ENCODE results near the gene TENT4B.

Gene TENT4B

GRCh38 chr16:50248845-50249244 is 95.7 kb downstream of the TENT4B start:
- no peaks in the 10 kb centered on the region for H3K9me3 ChIP-seq (ENCODE audit: insufficient read depth, low read depth, low read length)
- H3K4me3 ChIP-seq (ENCODE audit: low read length) = no peak overlapping the region
- H3K9ac ChIP-seq (ENCODE audit: low read depth, low read length) = no peak overlapping the region
- WGBS = 84% methylated on average over 8 of the region's 8 CpGs
- H3K27me3 ChIP-seq (ENCODE audit: insufficient read depth, low read length) = peaks cover 25% of the 10 kb centered on the region
- H3K4me1 ChIP-seq (ENCODE audit: insufficient read depth, low read length) = peaks cover 16% of the 10 kb centered on the region
- no peaks in the 10 kb centered on the region for H3K36me3 ChIP-seq (ENCODE audit: insufficient read depth, low read length)
- no peak overlapping the region for H3K27ac ChIP-seq (ENCODE audit: low read depth, low read length)

DNA sequence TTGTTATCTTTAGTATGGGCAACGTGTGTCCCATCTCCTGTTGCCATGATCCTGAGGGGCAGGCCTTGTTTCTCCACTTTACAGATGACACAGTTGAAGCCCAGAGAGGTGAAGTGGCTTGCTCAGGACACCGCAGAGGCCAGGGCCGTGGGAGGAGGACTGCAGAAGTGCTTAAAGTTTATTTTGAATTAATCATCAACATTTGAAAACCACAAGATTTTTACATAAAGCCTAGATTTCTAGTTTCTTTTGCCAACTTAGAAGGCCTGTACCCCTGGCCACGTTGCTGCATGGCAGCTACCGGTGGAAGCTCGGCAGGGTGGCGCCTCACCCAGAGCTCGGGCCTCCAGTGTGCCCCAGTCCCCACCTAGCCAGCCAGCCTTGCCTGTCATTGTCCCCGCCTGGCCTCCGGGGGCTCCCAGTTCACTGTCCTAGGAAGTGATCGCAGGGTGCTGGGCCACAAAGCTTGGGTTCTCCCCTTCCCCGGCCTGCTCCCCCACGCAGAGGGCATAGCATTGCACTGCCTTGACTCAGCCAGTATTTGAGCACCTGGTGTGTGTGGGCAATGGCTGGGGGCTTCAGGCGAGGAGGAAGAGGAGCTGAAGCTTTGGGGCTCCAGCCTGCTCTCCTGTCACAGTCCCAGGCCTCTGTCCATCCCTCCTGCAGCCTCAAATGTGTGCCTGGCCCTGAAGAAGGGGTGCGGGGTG is 98.4 kb downstream of the TENT4B start:
- H3K36me3 ChIP-seq (ENCODE audit: insufficient read depth, low read length) = no peaks in the 10 kb centered on the region
- no peak overlapping the region for H3K4me3 ChIP-seq (ENCODE audit: low read length)
- WGBS = 88% methylated on average over 15 of the region's 15 CpGs
- H3K27ac ChIP-seq (ENCODE audit: low read depth, low read length) = no peak overlapping the region
- peaks cover 6% of the 10 kb centered on the region for H3K27me3 ChIP-seq (ENCODE audit: insufficient read depth, low read length)
- no peak overlapping the region for H3K9ac ChIP-seq (ENCODE audit: low read depth, low read length)
- H3K9me3 ChIP-seq (ENCODE audit: insufficient read depth, low read depth, low read length) = no peaks in the 10 kb centered on the region
- peaks cover 10% of the 10 kb centered on the region; the same call in 1 of the 2 replicates for H3K4me1 ChIP-seq (ENCODE audit: insufficient read depth, low read length)

GRCh38 chr16:50252082-50252611 is 99.0 kb downstream of the TENT4B start:
- Histone ChIP-seq H3K4me3 (ENCODE audit: low read length) (no peak overlapping the region), H3K9ac (ENCODE audit: low read depth, low read length) (no peak overlapping the region), H3K9me3 (ENCODE audit: insufficient read depth, low read depth, low read length) (no peaks in the 10 kb centered on the region), H3K27me3 (ENCODE audit: insufficient read depth, low read length) (no peaks in the 10 kb centered on the region), H3K4me1 (ENCODE audit: insufficient read depth, low read length) (peaks cover 10% of the 10 kb centered on the region; the same call in 1 of the 2 replicates), H3K36me3 (ENCODE audit: insufficient read depth, low read length) (no peaks in the 10 kb centered on the region), H3K27ac (ENCODE audit: low read depth, low read length) (no peak overlapping the region)
- WGBS = 89% methylated on average over 9 of the region's 9 CpGs

DNA sequence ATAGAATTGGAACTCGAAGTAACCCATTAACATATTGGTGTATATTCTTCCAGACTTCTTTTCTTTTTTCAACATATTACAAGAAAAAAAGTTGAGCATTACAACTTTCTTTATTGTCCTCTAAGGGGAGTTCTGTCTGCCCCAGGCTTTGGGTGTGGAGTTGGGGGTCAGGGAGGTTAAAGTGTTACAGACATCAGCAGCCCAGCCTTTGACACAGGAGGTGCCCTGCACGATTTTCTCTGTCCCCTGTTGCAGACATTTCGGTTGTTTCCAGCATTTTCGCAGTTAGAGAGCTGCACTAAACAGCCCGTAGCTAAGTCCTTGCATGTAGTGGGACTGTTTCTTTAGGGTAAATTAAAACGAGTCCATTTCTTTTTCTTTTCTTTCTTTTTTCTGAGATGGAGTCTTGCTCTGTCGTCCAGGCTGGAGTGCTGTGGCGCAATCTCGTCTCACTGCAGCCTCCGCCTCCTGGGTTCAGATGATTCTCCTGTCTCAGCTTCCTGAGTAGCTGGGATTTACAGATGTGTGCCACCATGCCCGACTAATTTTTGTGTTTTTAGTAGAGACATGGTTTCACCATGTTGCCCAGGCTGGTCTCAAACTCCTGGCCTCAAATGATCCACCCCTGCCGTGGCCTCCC is 99.9 kb downstream of the TENT4B start:
- no peak overlapping the region for H3K27ac ChIP-seq (ENCODE audit: low read depth, low read length)
- no peaks in the 10 kb centered on the region for H3K9me3 ChIP-seq (ENCODE audit: insufficient read depth, low read depth, low read length)
- no peaks in the 10 kb centered on the region for H3K27me3 ChIP-seq (ENCODE audit: insufficient read depth, low read length)
- H3K4me3 ChIP-seq (ENCODE audit: low read length) = no peak overlapping the region
- H3K9ac ChIP-seq (ENCODE audit: low read depth, low read length) = no peak overlapping the region
- peaks cover 10% of the 10 kb centered on the region; the same call in 1 of the 2 replicates for H3K4me1 ChIP-seq (ENCODE audit: insufficient read depth, low read length)
- WGBS = 92% methylated on average over 11 of the region's 12 CpGs
- H3K36me3 ChIP-seq (ENCODE audit: insufficient read depth, low read length) = no peaks in the 10 kb centered on the region

GRCh38 chr16:50253514-50253910 is 100.4 kb downstream of the TENT4B start:
- Histone ChIP-seq H3K4me1 (ENCODE audit: insufficient read depth, low read length) (0 out of 2 replicates have a peak, but pooled peaks cover 7% of the 10 kb centered on the region), H3K9ac (ENCODE audit: low read depth, low read length) (no peak overlapping the region), H3K4me3 (ENCODE audit: low read length) (no peak overlapping the region), H3K27me3 (ENCODE audit: insufficient read depth, low read length) (no peaks in the 10 kb centered on the region), H3K36me3 (ENCODE audit: insufficient read depth, low read length) (no peaks in the 10 kb centered on the region), H3K27ac (ENCODE audit: low read depth, low read length) (no peak overlapping the region), H3K9me3 (ENCODE audit: insufficient read depth, low read depth, low read length) (no peaks in the 10 kb centered on the region)
- 85% methylated on average over 8 of the region's 8 CpGs for WGBS

GRCh38 chr16:50254072-50254471 is 101.0 kb downstream of the TENT4B start:
- Histone ChIP-seq H3K4me3 (ENCODE audit: low read length) (no peak overlapping the region), H3K9ac (ENCODE audit: low read depth, low read length) (no peak overlapping the region), H3K9me3 (ENCODE audit: insufficient read depth, low read depth, low read length) (no peaks in the 10 kb centered on the region), H3K4me1 (ENCODE audit: insufficient read depth, low read length) (0 out of 2 replicates have a peak, but pooled peaks cover 7% of the 10 kb centered on the region), H3K27ac (ENCODE audit: low read depth, low read length) (no peak overlapping the region), H3K36me3 (ENCODE audit: insufficient read depth, low read length) (no peaks in the 10 kb centered on the region), H3K27me3 (ENCODE audit: insufficient read depth, low read length) (no peaks in the 10 kb centered on the region)
- WGBS = 89% methylated on average over 7 of the region's 7 CpGs

DNA sequence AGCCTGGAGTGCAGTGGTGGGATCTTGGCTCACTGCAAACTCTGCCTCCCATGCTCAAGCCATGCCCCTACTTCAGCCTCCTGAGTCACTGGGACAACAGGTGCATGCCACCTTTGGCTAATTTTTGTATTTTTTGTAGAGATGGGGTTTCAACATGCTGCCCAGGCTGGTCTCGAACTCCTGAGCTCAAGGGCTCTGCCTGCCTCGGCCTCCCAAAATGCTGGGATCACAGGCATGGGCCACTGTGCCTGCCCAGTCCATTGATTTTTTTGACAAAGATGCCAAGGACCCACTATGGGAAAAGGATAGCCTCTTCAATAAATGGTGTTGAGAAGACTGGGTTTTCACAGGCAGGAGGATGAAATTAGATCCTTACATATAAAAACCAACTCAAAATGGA is 102.4 kb downstream of the TENT4B start:
- H3K27ac ChIP-seq (ENCODE audit: low read depth, low read length) = no peak overlapping the region
- no peak overlapping the region for H3K4me3 ChIP-seq (ENCODE audit: low read length)
- H3K9ac ChIP-seq (ENCODE audit: low read depth, low read length) = no peak overlapping the region
- H3K36me3 ChIP-seq (ENCODE audit: insufficient read depth, low read length) = no peaks in the 10 kb centered on the region
- H3K4me1 ChIP-seq (ENCODE audit: insufficient read depth, low read length) = peaks cover 4% of the 10 kb centered on the region; the same call in 1 of the 2 replicates
- H3K9me3 ChIP-seq (ENCODE audit: insufficient read depth, low read depth, low read length) = no peaks in the 10 kb centered on the region
- WGBS = 93% methylated on average over 2 of the region's 2 CpGs
- H3K27me3 ChIP-seq (ENCODE audit: insufficient read depth, low read length) = no peaks in the 10 kb centered on the region

DNA sequence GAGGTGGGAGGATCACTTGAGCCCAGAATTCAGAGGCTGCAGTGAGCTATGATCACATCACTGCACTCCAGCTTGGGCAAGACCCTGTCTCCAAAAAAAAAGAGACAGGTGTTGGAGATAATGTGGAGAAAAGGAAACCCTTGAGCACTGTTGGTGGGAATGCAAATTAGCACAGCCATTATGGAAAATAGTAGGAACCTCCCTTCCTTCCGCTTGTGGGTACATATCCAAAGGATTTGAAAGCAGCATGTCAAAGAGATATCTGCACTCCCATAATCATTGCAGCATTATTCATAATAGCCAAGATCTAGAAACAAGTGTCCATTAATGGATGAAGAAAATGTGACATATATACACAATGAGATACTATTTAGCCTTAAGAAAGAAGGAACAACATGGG is 103.5 kb downstream of the TENT4B start:
- WGBS = 86% methylated on average over 1 of the region's 1 CpG
- H3K9me3 ChIP-seq (ENCODE audit: insufficient read depth, low read depth, low read length) = no peaks in the 10 kb centered on the region
- no peaks in the 10 kb centered on the region for H3K36me3 ChIP-seq (ENCODE audit: insufficient read depth, low read length)
- no peak overlapping the region for H3K4me3 ChIP-seq (ENCODE audit: low read length)
- no peak overlapping the region for H3K9ac ChIP-seq (ENCODE audit: low read depth, low read length)
- H3K4me1 ChIP-seq (ENCODE audit: insufficient read depth, low read length) = peaks cover 4% of the 10 kb centered on the region; the same call in 1 of the 2 replicates
- H3K27ac ChIP-seq (ENCODE audit: low read depth, low read length) = no peak overlapping the region
- no peaks in the 10 kb centered on the region for H3K27me3 ChIP-seq (ENCODE audit: insufficient read depth, low read length)

GRCh38 chr16:50257876-50258275 is 104.8 kb downstream of the TENT4B start:
- H3K4me3 ChIP-seq (ENCODE audit: low read length) = no peak overlapping the region
- H3K9me3 ChIP-seq (ENCODE audit: insufficient read depth, low read depth, low read length) = no peaks in the 10 kb centered on the region
- peaks cover 4% of the 10 kb centered on the region; the same call in 1 of the 2 replicates for H3K4me1 ChIP-seq (ENCODE audit: insufficient read depth, low read length)
- H3K9ac ChIP-seq (ENCODE audit: low read depth, low read length) = no peak overlapping the region
- H3K36me3 ChIP-seq (ENCODE audit: insufficient read depth, low read length) = no peaks in the 10 kb centered on the region
- no peaks in the 10 kb centered on the region for H3K27me3 ChIP-seq (ENCODE audit: insufficient read depth, low read length)
- 93% methylated on average over 9 of the region's 9 CpGs for WGBS
- H3K27ac ChIP-seq (ENCODE audit: low read depth, low read length) = no peak overlapping the region

DNA sequence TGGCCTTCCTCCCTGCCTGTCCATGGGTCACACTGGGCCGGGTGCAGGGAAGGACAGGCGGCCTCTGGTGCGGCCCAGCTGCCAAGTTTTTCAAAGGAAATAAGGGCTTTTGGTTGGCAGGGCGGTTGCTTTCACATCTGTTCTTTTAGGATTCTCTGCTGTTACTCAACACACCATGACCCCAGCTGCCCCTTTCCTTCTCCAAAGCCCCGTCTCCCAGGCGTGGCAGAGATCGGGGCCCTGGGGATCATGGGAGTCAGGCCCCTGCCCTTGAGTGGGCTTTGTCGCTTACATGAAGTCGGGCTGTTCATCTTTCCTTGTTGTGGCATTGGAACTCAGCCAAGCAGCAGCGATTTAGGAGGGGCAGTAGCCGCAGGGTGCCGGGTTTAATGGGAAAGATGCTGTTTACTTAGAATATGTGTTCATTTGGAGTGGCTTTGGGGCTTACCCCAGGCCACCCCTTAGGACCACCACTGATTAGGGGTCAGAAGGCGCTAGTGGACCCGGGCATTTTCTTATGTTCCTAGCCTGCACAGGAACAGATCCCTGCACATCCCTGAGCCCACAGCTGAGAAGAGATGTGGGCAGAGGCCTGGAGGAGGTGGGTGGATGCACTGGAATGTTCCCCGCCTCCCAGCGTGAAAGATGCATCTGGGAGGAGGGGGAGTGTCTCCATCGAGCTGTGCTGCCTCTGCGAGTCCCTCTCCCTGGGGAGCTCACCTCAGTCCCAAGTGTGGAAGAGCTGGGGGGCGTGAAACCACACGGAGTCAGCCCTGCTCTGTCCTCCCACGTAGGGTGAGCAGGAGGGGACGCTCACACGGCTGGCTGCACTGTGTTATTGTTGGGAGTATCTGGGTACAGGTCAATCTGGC is 106.5 kb downstream of the TENT4B start:
- H3K9me3 ChIP-seq (ENCODE audit: insufficient read depth, low read depth, low read length) = no peaks in the 10 kb centered on the region
- no peaks in the 10 kb centered on the region for H3K36me3 ChIP-seq (ENCODE audit: insufficient read depth, low read length)
- H3K9ac ChIP-seq (ENCODE audit: low read depth, low read length) = no peak overlapping the region
- 68% methylated on average over 23 of the region's 23 CpGs for WGBS
- no peaks in the 10 kb centered on the region for H3K27me3 ChIP-seq (ENCODE audit: insufficient read depth, low read length)
- peaks cover 4% of the 10 kb centered on the region; the same call in 1 of the 2 replicates for H3K4me1 ChIP-seq (ENCODE audit: insufficient read depth, low read length)
- no peak overlapping the region for H3K4me3 ChIP-seq (ENCODE audit: low read length)
- no peak overlapping the region; the same call in 1 of the 2 replicates for H3K27ac ChIP-seq (ENCODE audit: low read depth, low read length)

Measured in HUES64 (cell line).